GM18526 (cell line): ENCODE data around the gene HAPLN2.

Experiments
- POLR2A ChIP-seq: IDR thresholded peaks from 3 replicates; pipeline ENCODE4 v1.6.1; 2011; ENCODE audit not compliant: insufficient read length; ENCODE audit errors: extremely low read depth

HAPLN2 gene

GRCh38 chr1:156618853-156619581 is at the start of gene HAPLN2:
TSS of gene HAPLN2 (plus strand) at chr1:156619415. CDS start at chr1:156623491, 4,076 bp downstream.
- no peak for TF ChIP-seq POLR2A

- no peak for TF ChIP-seq POLR2A
Observed at GRCh38 chr1:156571261-156571852, 47.9 kb upstream of the HAPLN2 start.

DNA sequence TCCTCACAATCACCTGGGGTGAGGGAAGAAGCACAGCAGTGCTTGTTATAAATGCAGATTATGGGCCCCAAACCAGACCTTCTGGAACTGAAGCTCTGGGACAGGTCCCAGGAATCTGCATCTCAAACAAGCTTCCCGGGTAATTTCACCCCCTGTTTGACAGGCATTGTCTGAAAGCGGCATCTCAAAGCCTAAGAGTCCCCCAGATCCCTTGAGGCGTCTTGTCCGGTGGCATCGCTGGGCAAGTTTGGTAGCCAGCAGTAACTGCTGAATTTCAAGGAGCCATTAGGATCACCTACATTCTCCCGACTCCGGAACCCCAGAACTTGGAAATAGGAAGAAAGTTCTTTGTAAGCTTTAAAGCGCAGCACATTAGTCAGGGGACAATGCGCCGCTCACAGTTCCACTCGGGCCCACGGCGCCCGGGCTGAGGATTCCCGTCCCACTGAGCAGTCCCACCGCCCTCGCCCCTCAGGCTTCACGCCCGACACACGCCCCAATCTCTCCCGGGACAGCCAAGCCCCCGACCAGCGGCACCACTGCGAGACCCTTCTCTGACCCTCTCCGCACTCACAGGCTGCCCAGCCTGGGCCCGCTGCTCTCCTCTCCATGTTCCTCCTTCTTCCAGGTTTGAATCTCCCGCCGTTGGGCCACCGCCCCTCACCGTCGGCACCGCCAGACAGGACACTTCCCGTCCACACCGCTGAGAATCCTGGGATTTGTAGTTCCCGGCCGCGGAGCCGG is 47.1 kb upstream of the HAPLN2 start, which contains the start of gene IQGAP3:
Gene IQGAP3 (minus strand): TSS at position 647 of the 744 bp plus-strand sequence. CDS start 36 bp downstream, at position 611.
- no peak for TF ChIP-seq POLR2A

- TF ChIP-seq POLR2A: no peak
Observed at GRCh38 chr1:156572663-156573018, 46.6 kb upstream of the HAPLN2 start.

DNA sequence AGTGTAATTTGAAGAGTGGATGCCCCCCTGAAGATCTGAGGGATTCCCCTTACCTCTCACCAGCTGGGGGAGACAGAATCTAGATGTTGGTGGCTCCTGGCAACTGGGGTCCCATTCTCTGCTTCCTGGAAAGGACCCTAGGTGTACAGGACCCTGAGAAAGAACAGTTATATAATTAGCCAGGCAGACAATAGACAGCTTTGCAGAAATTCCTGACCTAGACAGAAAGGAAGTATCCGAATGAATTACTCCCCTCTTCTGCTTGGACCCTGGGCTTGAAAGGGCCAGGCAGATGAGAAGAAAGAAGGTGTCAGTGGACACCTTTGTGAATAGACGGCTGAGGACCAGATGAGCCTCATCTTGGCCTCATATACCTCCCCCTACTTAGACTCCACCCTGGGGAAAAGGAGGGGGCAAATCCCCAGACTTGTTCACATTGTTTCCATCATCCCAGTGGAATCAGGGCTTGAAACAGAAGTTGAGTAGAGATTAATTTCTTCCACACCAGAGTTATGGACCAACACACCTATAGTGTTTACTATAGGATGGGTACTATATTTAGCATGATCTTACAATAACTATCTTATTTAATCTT is 45.1 kb upstream of the HAPLN2 start:
- TF ChIP-seq POLR2A: no peak

DNA sequence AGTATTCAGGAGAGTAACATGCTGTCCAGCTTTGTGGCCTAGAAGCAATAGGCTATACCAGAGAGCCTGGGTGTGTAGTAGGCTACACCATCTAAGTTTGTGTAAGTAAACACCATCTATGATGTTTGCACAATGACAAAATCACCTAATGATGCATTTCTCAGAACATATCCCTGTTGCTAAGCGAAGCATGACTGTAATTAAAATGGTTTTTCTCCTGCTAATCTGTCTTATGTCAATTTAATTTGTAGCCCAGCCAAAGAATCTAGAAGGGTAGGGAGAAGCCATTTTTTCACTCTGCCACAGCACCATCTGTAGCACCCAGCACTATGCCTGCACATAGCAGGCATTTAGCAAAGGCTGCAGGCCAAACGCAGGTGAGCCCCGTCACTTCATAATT is 41.7 kb upstream of the HAPLN2 start:
- no peak for TF ChIP-seq POLR2A

GRCh38 chr1:156578055-156578454 is 41.2 kb upstream of the HAPLN2 start:
- TF ChIP-seq POLR2A: no peak

DNA sequence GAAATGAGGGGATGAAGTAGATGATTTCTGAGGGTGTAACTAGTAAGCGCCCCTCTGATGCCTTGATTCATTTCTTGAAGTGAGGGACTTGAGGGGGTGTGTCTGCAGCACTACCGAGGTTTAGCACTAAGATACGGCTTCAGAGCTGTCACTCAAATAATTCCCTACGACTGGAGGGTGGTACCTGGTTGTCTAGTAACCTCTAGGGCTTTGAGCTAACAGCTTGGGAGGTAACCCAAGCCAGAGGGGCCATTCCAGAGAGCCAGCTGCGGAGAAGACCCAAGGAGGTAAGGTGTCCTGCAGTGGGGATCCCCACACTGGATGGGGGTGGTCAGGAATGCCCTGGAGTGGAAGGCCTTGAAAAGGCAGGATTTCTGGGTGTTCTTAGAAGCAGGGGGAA is 39.7 kb upstream of the HAPLN2 start, which contains the start of gene TTC24:
Gene TTC24 (plus strand): TSS at position 252 of the 400 bp plus-strand sequence. CDS start 1,642 bp downstream, outside the sequence.
- no peak for TF ChIP-seq POLR2A

GRCh38 chr1:156581661-156582387 is 37.4 kb upstream of the HAPLN2 start:
- no peak for TF ChIP-seq POLR2A

DNA sequence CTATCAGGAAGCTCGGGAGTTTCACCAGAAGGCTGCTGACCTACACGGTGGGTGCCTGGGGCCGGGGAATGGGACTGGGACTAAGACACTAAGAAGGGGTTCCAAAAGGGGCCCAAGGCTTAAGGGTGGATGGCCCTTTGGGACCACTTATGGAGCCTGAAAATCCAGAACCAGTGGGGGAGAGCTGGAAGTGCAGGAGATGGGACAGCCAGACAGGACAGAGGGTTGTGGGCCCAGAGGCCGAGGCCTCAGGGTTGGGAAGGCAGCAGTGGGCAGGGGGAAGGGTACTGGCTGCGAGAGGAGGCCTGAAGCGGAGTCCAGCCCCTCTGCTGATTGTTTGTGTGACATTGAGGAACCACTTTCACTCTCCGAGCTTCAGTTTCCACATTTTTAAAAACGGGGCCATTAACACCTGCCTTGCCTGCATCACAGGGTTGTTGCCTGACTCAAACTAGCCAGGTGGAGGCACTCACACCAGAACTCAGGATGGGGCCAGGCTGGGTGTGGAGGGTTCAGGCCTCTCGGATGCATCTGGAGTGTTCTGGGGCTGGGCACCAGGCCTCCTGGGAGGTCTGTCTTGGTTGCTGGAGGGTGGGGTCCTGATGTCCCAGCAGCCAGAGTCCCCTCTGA is 36.7 kb upstream of the HAPLN2 start:
- no peak for TF ChIP-seq POLR2A

DNA sequence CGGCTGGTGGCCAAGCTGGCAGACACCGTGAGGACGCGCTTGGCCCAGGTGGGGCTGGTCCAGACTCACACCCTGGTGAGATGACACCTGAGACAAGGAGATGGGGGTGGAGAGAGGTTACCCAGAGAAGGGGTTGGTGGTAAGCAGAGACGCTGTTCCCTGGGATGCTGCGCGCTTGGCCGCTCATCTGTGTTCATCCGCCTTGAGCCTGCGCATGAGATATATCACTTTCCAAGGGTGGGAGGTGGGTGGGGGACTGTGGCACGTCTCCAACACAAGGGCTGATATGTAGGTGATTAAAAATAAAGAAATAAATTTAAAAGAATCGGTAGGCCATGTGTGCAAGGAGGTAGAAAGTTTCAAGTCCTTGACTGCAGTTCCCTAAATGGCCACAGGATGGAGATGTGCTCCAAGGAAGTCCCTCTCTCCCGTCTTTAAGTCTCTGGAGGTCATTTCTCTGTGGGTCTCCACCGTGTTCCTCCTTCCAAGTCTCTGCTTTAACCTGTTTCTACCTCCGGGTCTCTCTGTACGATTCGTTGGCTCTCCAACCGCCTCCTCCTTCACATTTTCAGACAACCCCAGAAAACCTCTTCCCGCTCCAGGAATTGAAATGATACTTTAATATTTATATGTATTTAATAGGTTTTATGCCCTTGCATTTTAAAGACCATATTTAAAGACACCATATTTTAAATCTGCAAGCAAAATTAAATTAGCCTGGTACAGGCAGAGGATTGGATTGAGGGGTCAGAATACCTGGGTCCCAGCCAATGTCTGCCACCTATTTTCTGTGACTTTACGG is 35.2 kb upstream of the HAPLN2 start:
- TF ChIP-seq POLR2A: no peak

DNA sequence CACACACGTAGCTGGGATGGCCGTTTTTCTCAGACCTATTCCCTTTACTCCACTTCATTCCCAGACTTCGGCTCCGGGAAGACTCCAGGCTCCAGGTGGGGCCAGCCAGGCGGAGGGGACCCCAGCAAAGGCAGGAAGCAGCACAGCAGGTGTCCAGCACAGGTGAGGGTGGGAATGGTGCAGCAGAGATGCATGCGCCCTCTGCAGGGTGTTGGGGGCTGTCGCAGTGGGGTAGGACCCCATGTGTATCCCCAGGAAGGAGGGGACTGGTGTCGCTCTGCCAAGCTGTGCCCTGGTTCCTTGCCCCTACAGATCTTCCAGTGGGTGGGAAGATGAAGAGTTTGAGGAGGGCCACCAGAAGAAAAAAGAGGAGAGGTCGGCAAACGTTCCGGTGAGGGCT is 34.4 kb upstream of the HAPLN2 start:
- TF ChIP-seq POLR2A: no peak

GRCh38 chr1:156586323-156586722 is 32.9 kb upstream of the HAPLN2 start:
- TF ChIP-seq POLR2A: no peak

DNA sequence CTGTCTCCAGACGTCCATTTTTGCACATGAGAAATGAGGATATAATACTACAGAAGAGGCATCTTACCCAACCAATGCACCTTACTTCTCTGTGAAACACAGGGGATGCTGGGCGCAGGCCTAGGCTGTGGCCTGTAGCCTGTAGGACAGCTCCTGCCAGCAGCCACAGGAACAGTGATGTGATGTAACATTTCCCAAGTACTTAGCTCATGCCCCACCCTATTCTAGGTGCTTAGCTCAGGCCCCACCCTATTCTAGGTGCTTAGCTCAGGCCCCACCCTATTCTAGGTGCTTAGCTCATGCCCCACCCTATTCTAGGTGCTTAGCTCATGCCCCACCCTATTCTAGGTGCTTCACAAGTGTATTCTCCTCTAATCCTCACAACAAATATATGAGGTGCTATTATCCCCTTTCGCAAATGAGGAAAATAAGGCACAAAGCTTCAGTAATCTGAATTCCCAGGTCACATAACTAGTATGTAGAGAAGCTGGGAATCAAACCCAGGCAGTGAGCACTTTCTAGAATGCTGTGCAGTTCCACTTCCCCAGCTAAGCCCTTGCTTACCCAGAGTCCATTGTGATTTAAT is 32.2 kb upstream of the HAPLN2 start:
- TF ChIP-seq POLR2A: no peak

- TF ChIP-seq POLR2A: no peak
Observed at GRCh38 chr1:156589546-156589945, 29.7 kb upstream of the HAPLN2 start.
